Measurements from ENCODE around the gene SAMMSON.

The SAMMSON gene

DNA sequence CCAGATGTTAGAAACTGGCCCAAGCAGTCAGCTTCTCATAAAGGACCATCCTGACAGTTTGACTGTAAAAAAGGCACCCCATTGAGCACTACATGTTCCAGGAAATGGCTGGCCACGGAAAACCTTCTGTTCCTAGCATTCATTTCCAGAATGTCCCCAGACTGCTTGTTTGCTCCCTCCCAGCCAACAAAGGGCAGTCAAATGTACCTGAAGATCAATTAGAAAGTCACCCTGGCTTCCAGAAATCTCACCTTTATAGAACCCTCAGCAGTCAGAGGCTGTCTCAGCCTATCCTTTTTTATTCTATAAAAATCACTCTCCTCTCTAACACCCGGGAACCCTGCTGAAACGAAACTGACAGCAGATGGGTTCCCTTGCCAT, 784 bp upstream of the SAMMSON start:
- ChIA-PET POLR2A (no interaction called here), CTCF (no interaction called here)
- Histone ChIP-seq H3K4me1 (ENCODE audit: control insufficient read depth, insufficient read depth, low read length) (no peaks in the 10 kb centered on the region; the same call in 1 of the 2 replicates), H3K27ac (ENCODE audit: extremely low read depth, low read depth, low read length) (no peak overlapping the region), H3K36me3 (ENCODE audit: control insufficient read depth in 2 of 2, insufficient read depth in 1 of 2, low read length in 2 of 2) (no peaks in the 10 kb centered on the region), H3K9me3 (ENCODE audit: control insufficient read depth, insufficient read depth, low read depth, low read length) (no peaks in the 10 kb centered on the region), H3K4me3 (ENCODE audit: low read depth, low read length) (no peak overlapping the region)
- TF ChIP-seq ZNF48 (tag by site-specific recombination; IDR thresholded peaks at IDR 0.05) = no peak
- 0 out of 2 replicates have a peak, but pooled peaks have one; percentile 15 for TF ChIP-seq ZNF335 (tag by site-specific recombination; conservative IDR thresholded peaks at IDR 0.05)

DNA sequence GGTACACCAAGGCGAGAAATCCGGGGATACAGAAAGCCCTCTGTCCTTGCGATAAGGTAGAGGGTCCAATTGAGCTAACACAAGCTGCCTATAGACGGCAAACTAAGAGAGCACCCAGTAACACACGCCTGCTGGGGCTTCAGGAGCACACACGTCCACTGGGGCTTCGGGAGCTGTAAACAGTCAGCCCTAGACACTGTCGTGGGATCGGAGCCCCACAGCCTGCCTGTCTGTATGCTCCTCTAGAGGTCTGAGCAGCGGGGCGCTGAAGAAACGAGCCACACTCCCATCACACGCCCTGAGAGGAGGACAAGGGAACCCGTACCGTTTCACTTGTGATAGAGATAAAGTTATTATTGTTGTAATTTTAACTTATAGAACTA, 486 bp downstream of the SAMMSON start:
- TF ChIP-seq KLF9 (tag by site-specific recombination; IDR thresholded peaks at IDR 0.05; ENCODE audit: low read depth) (no peak), MEIS1 (CRISPR knock-in tag; IDR thresholded peaks at IDR 0.05; ENCODE audit: borderline replicate concordance) (no peak), ZNF610 (tag by site-specific recombination; IDR thresholded peaks at IDR 0.05; ENCODE audit: borderline replicate concordance) (no peak), YY1 (tag by site-specific recombination; IDR thresholded peaks at IDR 0.05) (no peak), ZNF791 (tag by site-specific recombination; IDR thresholded peaks at IDR 0.05) (no peak), MYNN (tag by site-specific recombination; IDR thresholded peaks at IDR 0.05; ENCODE audit: borderline replicate concordance) (no peak), ZNF624 (tag by site-specific recombination; IDR thresholded peaks at IDR 0.05) (no peak), ZNF558 (tag by site-specific recombination; IDR thresholded peaks at IDR 0.05) (no peak), SALL2 (tag by site-specific recombination; IDR thresholded peaks at IDR 0.05; ENCODE audit: borderline replicate concordance) (no peak)
- TF ChIP-seq, protein P1, sequence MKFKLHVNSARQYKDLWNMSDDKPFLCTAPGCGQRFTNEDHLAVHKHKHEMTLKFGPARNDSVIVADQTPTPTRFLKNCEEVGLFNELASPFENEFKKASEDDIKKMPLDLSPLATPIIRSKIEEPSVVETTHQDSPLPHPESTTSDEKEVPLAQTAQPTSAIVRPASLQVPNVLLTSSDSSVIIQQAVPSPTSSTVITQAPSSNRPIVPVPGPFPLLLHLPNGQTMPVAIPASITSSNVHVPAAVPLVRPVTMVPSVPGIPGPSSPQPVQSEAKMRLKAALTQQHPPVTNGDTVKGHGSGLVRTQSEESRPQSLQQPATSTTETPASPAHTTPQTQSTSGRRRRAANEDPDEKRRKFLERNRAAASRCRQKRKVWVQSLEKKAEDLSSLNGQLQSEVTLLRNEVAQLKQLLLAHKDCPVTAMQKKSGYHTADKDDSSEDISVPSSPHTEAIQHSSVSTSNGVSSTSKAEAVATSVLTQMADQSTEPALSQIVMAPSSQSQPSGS (tag by site-specific recombination; IDR thresholded peaks at IDR 0.05; ENCODE audit: low read depth) = no peak
- ChIA-PET CTCF (no interaction called here), POLR2A (no interaction called here)
- no peak overlapping the region for H3K27ac ChIP-seq (ENCODE audit: extremely low read depth, low read depth, low read length)
- no peaks in the 10 kb centered on the region for H3K9me3 ChIP-seq (ENCODE audit: control insufficient read depth, insufficient read depth, low read depth, low read length)
- H3K36me3 ChIP-seq (ENCODE audit: control insufficient read depth in 2 of 2, insufficient read depth in 1 of 2, low read length in 2 of 2) = no peaks in the 10 kb centered on the region
- H3K4me3 ChIP-seq (ENCODE audit: low read depth, low read length) = no peak overlapping the region
- no peaks in the 10 kb centered on the region; the same call in 1 of the 2 replicates for H3K4me1 ChIP-seq (ENCODE audit: control insufficient read depth, insufficient read depth, low read length)

DNA sequence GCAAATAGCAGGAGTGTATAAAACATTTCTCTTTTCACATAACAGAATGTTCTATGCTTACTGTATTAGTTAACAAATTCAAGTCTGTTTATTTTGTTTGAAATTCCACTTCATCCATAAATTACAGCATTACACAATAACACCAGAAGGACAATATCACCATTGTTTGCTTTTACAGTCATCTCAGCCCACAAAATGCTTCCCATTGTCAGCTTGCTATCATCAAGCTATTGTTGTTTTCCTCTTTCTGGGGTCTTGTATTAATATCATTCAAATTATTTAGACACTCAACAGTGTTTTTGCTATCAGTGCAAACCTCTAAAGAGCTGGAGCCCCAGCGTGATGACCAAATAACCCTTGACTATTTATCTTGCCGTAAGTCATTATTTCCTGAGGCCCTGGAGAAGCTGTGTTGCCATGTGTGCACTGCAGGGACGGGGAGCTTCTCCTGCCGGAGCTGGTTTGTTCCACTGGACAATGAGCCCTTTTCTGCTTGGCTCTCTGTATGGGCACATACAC, 1.1 kb downstream of the SAMMSON start:
- TF ChIP-seq ZNF169 (tag by site-specific recombination; IDR thresholded peaks at IDR 0.05) = no peak
- TF ChIP-seq ZNF132 (tag by site-specific recombination; IDR thresholded peaks at IDR 0.05; ENCODE audit: borderline replicate concordance) = no peak
- TF ChIP-seq MZF1 (tag by site-specific recombination; IDR thresholded peaks at IDR 0.05; ENCODE audit: borderline replicate concordance) = no peak
- TF ChIP-seq ZNF514 (tag by site-specific recombination; IDR thresholded peaks at IDR 0.05) = no peak
- TF ChIP-seq FEZF1 (tag by site-specific recombination; IDR thresholded peaks at IDR 0.05) = no peak
- no peak for TF ChIP-seq ZIC2 (tag by site-specific recombination; IDR thresholded peaks at IDR 0.05)
- TF ChIP-seq ZNF211 (tag by site-specific recombination; IDR thresholded peaks at IDR 0.05; ENCODE audit: low read depth) = no peak
- TF ChIP-seq, protein P2, sequence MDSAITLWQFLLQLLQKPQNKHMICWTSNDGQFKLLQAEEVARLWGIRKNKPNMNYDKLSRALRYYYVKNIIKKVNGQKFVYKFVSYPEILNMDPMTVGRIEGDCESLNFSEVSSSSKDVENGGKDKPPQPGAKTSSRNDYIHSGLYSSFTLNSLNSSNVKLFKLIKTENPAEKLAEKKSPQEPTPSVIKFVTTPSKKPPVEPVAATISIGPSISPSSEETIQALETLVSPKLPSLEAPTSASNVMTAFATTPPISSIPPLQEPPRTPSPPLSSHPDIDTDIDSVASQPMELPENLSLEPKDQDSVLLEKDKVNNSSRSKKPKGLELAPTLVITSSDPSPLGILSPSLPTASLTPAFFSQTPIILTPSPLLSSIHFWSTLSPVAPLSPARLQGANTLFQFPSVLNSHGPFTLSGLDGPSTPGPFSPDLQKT (IDR thresholded peaks at IDR 0.05; ENCODE audit: borderline replicate concordance, low read depth, low read length) = no peak
- TF ChIP-seq ZNF366 (tag by site-specific recombination; conservative IDR thresholded peaks at IDR 0.05) = no peak
- TF ChIP-seq GFI1B (tag by site-specific recombination; IDR thresholded peaks at IDR 0.05) = no peak
- TF ChIP-seq ZNF610 (tag by site-specific recombination; IDR thresholded peaks at IDR 0.05; ENCODE audit: borderline replicate concordance) = no peak
- no peak for TF ChIP-seq ZNF10 (tag by site-specific recombination; IDR thresholded peaks at IDR 0.05)
- TF ChIP-seq MEIS1 (CRISPR knock-in tag; IDR thresholded peaks at IDR 0.05; ENCODE audit: borderline replicate concordance) = no peak
- ChIA-PET POLR2A (no interaction called here), CTCF (no interaction called here)
- Histone ChIP-seq H3K4me3 (ENCODE audit: low read depth, low read length) (no peak overlapping the region), H3K27ac (ENCODE audit: extremely low read depth, low read depth, low read length) (no peak overlapping the region), H3K9me3 (ENCODE audit: control insufficient read depth, insufficient read depth, low read depth, low read length) (no peaks in the 10 kb centered on the region), H3K36me3 (ENCODE audit: control insufficient read depth in 2 of 2, insufficient read depth in 1 of 2, low read length in 2 of 2) (no peaks in the 10 kb centered on the region), H3K4me1 (ENCODE audit: control insufficient read depth, insufficient read depth, low read length) (no peaks in the 10 kb centered on the region; the same call in 1 of the 2 replicates)
